HL-60 (cell line): ENCODE results near the gene CCDC47.

ENCODE experiments used
- DNase-seq, 2 experiments: peaks; one replicate each; pipeline ENCODE4 v3.0.0-alpha.2; 2010 to 2020; ENCODE audit warnings: low read depth in 1 of 2, low spot score in 1 of 2
- H3K27ac ChIP-seq: fragments of 250-450 bp; sonication (Bioruptor Pico); replicated peaks from 2 replicates; pipeline ENCODE4 v1.5.1; 2020; ENCODE audit warnings: mild to moderate bottlenecking, moderate library complexity
- H3K27me3 ChIP-seq: fragments of 250-450 bp; sonication (Bioruptor Pico); 2 replicates; pipeline ENCODE4 v1.5.1; 2021; ENCODE audit warnings: mild to moderate bottlenecking, moderate library complexity; ENCODE audit not compliant: insufficient read depth, poor library complexity, severe bottlenecking
- H3K4me3 ChIP-seq: replicated peaks from 2 replicates; pipeline ENCODE4 v1.5.1; 2011; ENCODE audit warnings: mild to moderate bottlenecking, control low read depth, low read length; ENCODE audit not compliant: insufficient read depth
- GABPA ChIP-seq: IDR thresholded peaks from 2 replicates; pipeline ENCODE4 v1.6.1; 2012; ENCODE audit warnings: low read depth
- POLR2AphosphoS5 ChIP-seq: IDR thresholded peaks from 2 replicates; pipeline ENCODE4 v1.6.1; 2012; ENCODE audit warnings: low read depth
- SPI1 ChIP-seq: IDR thresholded peaks from 2 replicates; pipeline ENCODE4 v1.6.1; 2012; ENCODE audit warnings: low read depth, mild to moderate bottlenecking, borderline replicate concordance
- TF ChIP-seq, protein P1 (sequence below): IDR thresholded peaks from 2 replicates; pipeline ENCODE4 v1.6.1; 2012; ENCODE audit warnings: low read depth; ENCODE audit not compliant: insufficient replicate concordance
- TF ChIP-seq, protein P2 (sequence below): IDR thresholded peaks from one replicate; pipeline ENCODE4 v1.5.1; 2011; ENCODE audit warnings: low read length, control low read depth, inconsistent platforms; ENCODE audit not compliant: insufficient read depth

The CCDC47 gene

DNA sequence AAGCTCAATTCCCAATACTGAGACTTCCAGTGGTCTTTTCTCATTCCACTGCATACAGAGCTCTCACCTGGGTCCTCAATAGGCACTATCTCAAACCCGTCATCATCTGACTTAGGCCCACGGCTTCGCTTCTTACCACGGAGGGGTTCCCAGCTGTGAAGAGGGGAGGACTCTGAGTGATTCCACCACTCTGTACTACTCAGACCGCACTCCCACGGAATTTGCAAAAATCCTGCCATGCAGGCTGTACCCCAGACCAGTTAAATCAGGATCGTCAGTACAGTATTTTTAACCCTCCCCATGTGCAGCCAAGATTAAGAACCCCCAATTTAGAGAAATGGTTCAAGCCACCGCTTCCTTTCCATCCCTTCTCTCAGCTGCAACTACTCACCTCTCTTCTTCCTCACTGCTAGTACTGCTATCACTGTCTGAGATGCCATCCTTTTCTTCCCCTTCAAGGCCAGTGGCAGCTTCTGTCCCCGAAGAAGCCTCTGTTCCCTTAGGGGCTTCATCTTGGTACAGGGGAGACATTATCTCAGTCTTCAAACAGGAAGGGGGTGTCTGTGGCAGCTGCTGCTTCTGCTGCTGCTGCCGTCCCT is 47.7 kb upstream of the CCDC47 start:
- no peak for DNase-seq
- no peak overlapping the region for H3K4me3 ChIP-seq
- H3K27me3 ChIP-seq = no peaks in the 10 kb centered on the region
- TF ChIP-seq, protein P1, sequence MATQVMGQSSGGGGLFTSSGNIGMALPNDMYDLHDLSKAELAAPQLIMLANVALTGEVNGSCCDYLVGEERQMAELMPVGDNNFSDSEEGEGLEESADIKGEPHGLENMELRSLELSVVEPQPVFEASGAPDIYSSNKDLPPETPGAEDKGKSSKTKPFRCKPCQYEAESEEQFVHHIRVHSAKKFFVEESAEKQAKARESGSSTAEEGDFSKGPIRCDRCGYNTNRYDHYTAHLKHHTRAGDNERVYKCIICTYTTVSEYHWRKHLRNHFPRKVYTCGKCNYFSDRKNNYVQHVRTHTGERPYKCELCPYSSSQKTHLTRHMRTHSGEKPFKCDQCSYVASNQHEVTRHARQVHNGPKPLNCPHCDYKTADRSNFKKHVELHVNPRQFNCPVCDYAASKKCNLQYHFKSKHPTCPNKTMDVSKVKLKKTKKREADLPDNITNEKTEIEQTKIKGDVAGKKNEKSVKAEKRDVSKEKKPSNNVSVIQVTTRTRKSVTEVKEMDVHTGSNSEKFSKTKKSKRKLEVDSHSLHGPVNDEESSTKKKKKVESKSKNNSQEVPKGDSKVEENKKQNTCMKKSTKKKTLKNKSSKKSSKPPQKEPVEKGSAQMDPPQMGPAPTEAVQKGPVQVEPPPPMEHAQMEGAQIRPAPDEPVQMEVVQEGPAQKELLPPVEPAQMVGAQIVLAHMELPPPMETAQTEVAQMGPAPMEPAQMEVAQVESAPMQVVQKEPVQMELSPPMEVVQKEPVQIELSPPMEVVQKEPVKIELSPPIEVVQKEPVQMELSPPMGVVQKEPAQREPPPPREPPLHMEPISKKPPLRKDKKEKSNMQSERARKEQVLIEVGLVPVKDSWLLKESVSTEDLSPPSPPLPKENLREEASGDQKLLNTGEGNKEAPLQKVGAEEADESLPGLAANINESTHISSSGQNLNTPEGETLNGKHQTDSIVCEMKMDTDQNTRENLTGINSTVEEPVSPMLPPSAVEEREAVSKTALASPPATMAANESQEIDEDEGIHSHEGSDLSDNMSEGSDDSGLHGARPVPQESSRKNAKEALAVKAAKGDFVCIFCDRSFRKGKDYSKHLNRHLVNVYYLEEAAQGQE = no peak
- TF ChIP-seq, protein P2, sequence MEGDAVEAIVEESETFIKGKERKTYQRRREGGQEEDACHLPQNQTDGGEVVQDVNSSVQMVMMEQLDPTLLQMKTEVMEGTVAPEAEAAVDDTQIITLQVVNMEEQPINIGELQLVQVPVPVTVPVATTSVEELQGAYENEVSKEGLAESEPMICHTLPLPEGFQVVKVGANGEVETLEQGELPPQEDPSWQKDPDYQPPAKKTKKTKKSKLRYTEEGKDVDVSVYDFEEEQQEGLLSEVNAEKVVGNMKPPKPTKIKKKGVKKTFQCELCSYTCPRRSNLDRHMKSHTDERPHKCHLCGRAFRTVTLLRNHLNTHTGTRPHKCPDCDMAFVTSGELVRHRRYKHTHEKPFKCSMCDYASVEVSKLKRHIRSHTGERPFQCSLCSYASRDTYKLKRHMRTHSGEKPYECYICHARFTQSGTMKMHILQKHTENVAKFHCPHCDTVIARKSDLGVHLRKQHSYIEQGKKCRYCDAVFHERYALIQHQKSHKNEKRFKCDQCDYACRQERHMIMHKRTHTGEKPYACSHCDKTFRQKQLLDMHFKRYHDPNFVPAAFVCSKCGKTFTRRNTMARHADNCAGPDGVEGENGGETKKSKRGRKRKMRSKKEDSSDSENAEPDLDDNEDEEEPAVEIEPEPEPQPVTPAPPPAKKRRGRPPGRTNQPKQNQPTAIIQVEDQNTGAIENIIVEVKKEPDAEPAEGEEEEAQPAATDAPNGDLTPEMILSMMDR = no peak
- TF ChIP-seq SPI1 (no peak), GABPA (no peak), POLR2AphosphoS5 (no peak)
- peak overlapping the region; percentile 33 for H3K27ac ChIP-seq

DNA sequence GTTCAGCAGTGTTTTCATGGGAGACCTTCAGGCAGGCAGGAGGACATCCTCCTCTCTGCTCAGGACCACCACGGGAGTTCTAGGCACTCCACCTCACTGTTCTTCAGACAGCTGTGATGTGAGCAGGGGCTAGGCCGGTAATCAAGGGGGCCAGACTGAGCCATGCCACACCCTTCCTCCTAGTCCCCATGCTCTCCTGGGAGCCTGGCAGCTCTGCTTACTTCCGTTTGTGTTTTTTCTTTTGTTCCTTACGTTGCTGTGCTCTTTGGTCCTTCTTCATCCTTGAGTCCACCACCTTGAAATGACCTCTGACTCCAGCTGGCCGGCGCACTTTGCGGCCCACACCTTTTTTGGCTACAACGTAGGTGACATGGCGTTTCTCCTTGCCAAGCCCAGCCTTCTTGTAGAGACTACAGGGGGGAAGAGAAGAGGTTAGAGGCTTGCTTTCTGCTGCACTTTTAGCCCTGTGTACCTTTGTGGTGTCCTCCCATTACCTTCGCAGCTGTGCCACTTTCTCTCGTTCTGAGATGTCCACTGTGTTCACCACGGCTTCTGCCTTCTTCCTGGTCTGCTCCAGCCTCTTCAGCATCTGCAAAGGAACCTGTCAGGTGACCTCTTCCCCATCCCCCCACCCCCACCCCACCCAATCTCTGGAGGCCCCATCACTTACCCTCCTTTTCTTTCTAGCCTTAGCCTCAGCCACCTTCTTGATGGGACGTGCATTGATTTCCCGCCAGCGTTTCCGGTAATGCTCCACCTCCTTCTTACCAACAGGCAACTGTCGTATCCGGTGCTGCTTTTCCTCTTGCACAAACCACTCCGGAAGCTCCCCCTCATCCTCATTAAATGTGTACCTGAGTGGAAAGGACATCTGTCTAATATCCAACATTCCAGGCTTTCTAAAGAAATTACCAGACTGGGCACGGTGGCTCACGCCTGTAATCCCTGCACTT is 46.5 kb upstream of the CCDC47 start:
- Histone ChIP-seq H3K27me3 (no peaks in the 10 kb centered on the region), H3K27ac (peak overlapping the region; percentile 33), H3K4me3 (no peak overlapping the region)
- peak in 1 of 2 experiments; percentile 67 for DNase-seq
- no peak for TF ChIP-seq SPI1
- TF ChIP-seq POLR2AphosphoS5 = peak; percentile 56
- TF ChIP-seq, protein P1 = no peak
- peak; percentile 31; the same call in 1 of the 2 replicates for TF ChIP-seq GABPA

DNA sequence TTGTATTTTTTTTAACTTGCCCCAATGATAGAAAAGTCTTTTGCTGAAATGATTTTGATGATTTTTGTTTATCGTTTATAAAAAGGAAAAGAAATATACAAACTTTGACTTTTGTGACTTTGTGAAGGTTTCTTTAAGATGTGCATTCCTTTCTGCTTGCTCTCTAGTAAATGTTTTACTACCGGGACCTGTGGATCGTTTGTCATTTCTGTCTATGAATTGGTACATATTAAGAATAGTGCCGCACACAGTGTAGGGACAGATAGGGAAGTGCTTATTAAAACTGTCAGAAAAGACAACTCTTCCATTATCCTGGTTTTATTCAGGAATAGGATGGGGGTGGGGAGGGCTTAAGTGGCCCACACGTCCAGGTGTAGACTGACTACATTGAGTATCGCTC is 45.7 kb upstream of the CCDC47 start:
- TF ChIP-seq, protein P1 = no peak
- TF ChIP-seq POLR2AphosphoS5 (no peak), SPI1 (no peak)
- Histone ChIP-seq H3K27me3 (no peaks in the 10 kb centered on the region), H3K4me3 (no peak overlapping the region), H3K27ac (peak overlapping the region; percentile 24; the same call in 1 of the 2 replicates)
- no peak for DNase-seq
